GM18511 (cell line): ENCODE results near the gene C1QTNF6.
"Not testable (repeated sequence)": the region's sequence is repeated elsewhere in the genome, so short reads cannot be mapped to it uniquely, and the experiment has no call there.

Source experiments
- ATAC-seq: cut with Tn5 transposase; IDR thresholded peaks from one replicate; pipeline ENCODE4 v1.9.1; 2021; ENCODE audit warnings: mild to moderate bottlenecking, moderate library complexity; ENCODE audit not compliant: unreplicated experiment

The C1QTNF6 gene

GRCh38 chr22:37178350-37179125, 9.5 kb downstream of the C1QTNF6 start:
- ATAC-seq, result no peak

GRCh38 chr22:37177755-37178154, 10.3 kb downstream of the C1QTNF6 start:
- ATAC-seq, result no peak

GRCh38 chr22:37177221-37177620, 10.8 kb downstream of the C1QTNF6 start:
- no peak for ATAC-seq

GRCh38 chr22:37176464-37177061, 11.5 kb downstream of the C1QTNF6 start:
- ATAC-seq, result no peak

GRCh38 chr22:37175414-37176281, 12.4 kb downstream of the C1QTNF6 start:
- ATAC-seq, result no peak

GRCh38 chr22:37174964-37175363, 13.1 kb downstream of the C1QTNF6 start:
- no peak for ATAC-seq

GRCh38 chr22:37173709-37174108, 14.3 kb downstream of the C1QTNF6 start:
- no peak for ATAC-seq

GRCh38 chr22:37172266-37173245, 15.5 kb downstream of the C1QTNF6 start:
- no peak for ATAC-seq

GRCh38 chr22:37171662-37172061, 16.4 kb downstream of the C1QTNF6 start:
- no peak for ATAC-seq

GRCh38 chr22:37170689-37171405, 17.2 kb downstream of the C1QTNF6 start:
- ATAC-seq, result not testable (repeated sequence)

GRCh38 chr22:37169947-37170688, 17.9 kb downstream of the C1QTNF6 start:
- ATAC-seq, result no peak

- no peak for ATAC-seq
These were observed 18.6 kb downstream of the C1QTNF6 start for GRCh38 chr22:37169406-37169805.

- ATAC-seq, result no peak
These were observed 19.9 kb downstream of the C1QTNF6 start for GRCh38 chr22:37167981-37168647.

- no peak for ATAC-seq
These were observed 20.7 kb downstream of the C1QTNF6 start for GRCh38 chr22:37167176-37167980.

- ATAC-seq, result no peak
These were observed 21.4 kb downstream of the C1QTNF6 start for GRCh38 chr22:37166675-37167066.

GRCh38 chr22:37165940-37166674, 21.9 kb downstream of the C1QTNF6 start:
- ATAC-seq, result no peak

GRCh38 chr22:37165066-37165465, 23.0 kb downstream of the C1QTNF6 start:
- no peak for ATAC-seq
